Natural killer cell (primary cell): ENCODE results near the gene HK3. TPM values are rescaled to one million over a fixed set of nuclear protein-coding genes. Genes with fewer than 3 reads are reported as not detected.

Experiments
- ATAC-seq, 3 donors: fragments of 150-1000 bp in 2 of 3; fragments of 200-7000 bp in 1 of 3; cut with Tn5 transposase; 1 replicate in 1 of 3; 2 replicates in 2 of 3; pipeline ENCODE4 v1.10.0; 2021; ENCODE audit warnings: mild to moderate bottlenecking in 2 of 3, moderate library complexity in 2 of 3
- DNase-seq, 2 donors: peaks; one replicate each; pipeline versions ENCODE4 v3.0.0 to v3.0.0-alpha.2; 2013 to 2021; ENCODE audit warnings: mixed read lengths in 1 of 2
- H3K27ac ChIP-seq: one replicate; pipeline ENCODE4 v1.5.1; 2013; ENCODE audit warnings: mild to moderate bottlenecking, low read length
- H3K27me3 ChIP-seq: one replicate; pipeline ENCODE4 v1.6.1; 2013; ENCODE audit warnings: low read length; ENCODE audit not compliant: control insufficient read depth, insufficient read depth
- H3K36me3 ChIP-seq: one replicate; pipeline ENCODE4 v1.6.1; 2013; ENCODE audit warnings: low read length; ENCODE audit not compliant: control insufficient read depth, insufficient read depth
- H3K4me1 ChIP-seq: one replicate; pipeline ENCODE4 v1.6.1; 2013; ENCODE audit warnings: low read length; ENCODE audit not compliant: control insufficient read depth, insufficient read depth
- H3K4me3 ChIP-seq: one replicate; pipeline ENCODE4 v1.5.1; 2013; ENCODE audit warnings: low read length
- H3K9me3 ChIP-seq: one replicate; pipeline ENCODE4 v1.6.1; 2013; ENCODE audit warnings: low read length; ENCODE audit not compliant: control insufficient read depth, insufficient read depth
- H3K27ac Mint-ChIP-seq, 2 donors: one replicate each; pipeline ENCODE4 v1.8.0; 2022; ENCODE audit warnings: mild to moderate bottlenecking in 2 of 2, mixed read lengths in 2 of 2, moderate library complexity in 1 of 2
- H3K27me3 Mint-ChIP-seq, 2 donors: one replicate each; pipeline ENCODE4 v1.8.0; 2022; ENCODE audit warnings: low read depth in 2 of 2, mixed read lengths in 2 of 2
- H3K36me3 Mint-ChIP-seq: one replicate; pipeline ENCODE4 v1.8.0; 2022; ENCODE audit warnings: mixed read lengths
- H3K4me1 Mint-ChIP-seq, 2 donors: one replicate each; pipeline ENCODE4 v1.8.0; 2022; ENCODE audit warnings: mixed read lengths in 2 of 2
- H3K4me3 Mint-ChIP-seq: one replicate; pipeline ENCODE4 v1.8.0; 2022; ENCODE audit warnings: mild to moderate bottlenecking, moderate library complexity, mixed read lengths
- H3K9me3 Mint-ChIP-seq, 2 donors: one replicate each; pipeline ENCODE4 v1.8.0; 2022; ENCODE audit warnings: mixed read lengths in 2 of 2
- CTCF ChIP-seq: fragments of 200-600 bp; IDR thresholded peaks from one replicate; pipeline ENCODE4 v1.8.0; 2022; ENCODE audit warnings: antibody characterized with exemption
- WGBS: methylation state at CpG from one replicate; pipeline ENCODE4 v1.1.7; 2013; ENCODE audit warnings: missing lambda C conversion rate; ENCODE audit not compliant: insufficient coverage; 5-methylcytosine and 5-hydroxymethylcytosine counted together
- intact Hi-C: fragments of 100-400 bp; cut with micrococcal nuclease; formaldehyde crosslinking; loops from one replicate; pipeline ENCODE4 v1.14.2; 2022
- total RNA-seq, 4 donors: library from RNA; stranded (reverse); fragments of 120-200 nt in 1 of 4; gene quantifications; one replicate each; pipeline versions ENCODE4 v1.2.3 to v1.2.4, GENCODE V29; 2013 to 2022

HK3 gene
- total RNA-seq, 3 donors from 2014 or later (not counting 1 experiment from before 2014, with no cell fraction given): 6.6 to 56.1 (median 26.2) TPM

GRCh38 chr5:176906126-176906525 is 7.0 kb upstream of the HK3 start:
- Histone ChIP-seq H3K27me3 (no peaks in the 10 kb centered on the region), H3K36me3 (peaks cover 75% of the 10 kb centered on the region), H3K27ac (no peak overlapping the region), H3K4me1 (no peaks in the 10 kb centered on the region), H3K9me3 (no peaks in the 10 kb centered on the region), H3K4me3 (no peak overlapping the region)
- no peak for ATAC-seq
- H3K4me1 Mint-ChIP-seq: peaks cover 0 to 4% of the 10 kb centered on the region in 2 donors
- H3K36me3 Mint-ChIP-seq: peaks cover 62% of the 10 kb centered on the region
- 100% methylated on average over 1 of the region's 1 CpG for WGBS
- TF ChIP-seq CTCF: no peak
- no peak overlapping the region for H3K4me3 Mint-ChIP-seq
- DNase-seq: no peak
- H3K27ac Mint-ChIP-seq: no peak overlapping the region
- intact Hi-C loops: no loop called here
- no peaks in the 10 kb centered on the region for H3K27me3 Mint-ChIP-seq
- no peaks in the 10 kb centered on the region for H3K9me3 Mint-ChIP-seq

GRCh38 chr5:176904276-176904675 is 5.1 kb upstream of the HK3 start:
- H3K27ac Mint-ChIP-seq: peak overlapping the region in 1 of 2 donors; percentile 17
- Histone ChIP-seq H3K27me3 (no peaks in the 10 kb centered on the region), H3K27ac (no peak overlapping the region), H3K4me1 (peaks cover 14% of the 10 kb centered on the region), H3K9me3 (no peaks in the 10 kb centered on the region), H3K36me3 (peaks cover 65% of the 10 kb centered on the region), H3K4me3 (no peak overlapping the region)
- intact Hi-C loops: no loop called here
- peaks cover 54% of the 10 kb centered on the region for H3K36me3 Mint-ChIP-seq
- no peak for TF ChIP-seq CTCF
- DNase-seq (no peak), ATAC-seq (no peak)
- H3K4me3 Mint-ChIP-seq: no peak overlapping the region
- 98% methylated on average over 3 of the region's 3 CpGs for WGBS
- H3K4me1 Mint-ChIP-seq: peaks cover 7 to 11% of the 10 kb centered on the region in 2 donors
- no peaks in the 10 kb centered on the region for H3K9me3 Mint-ChIP-seq
- H3K27me3 Mint-ChIP-seq: no peaks in the 10 kb centered on the region

DNA sequence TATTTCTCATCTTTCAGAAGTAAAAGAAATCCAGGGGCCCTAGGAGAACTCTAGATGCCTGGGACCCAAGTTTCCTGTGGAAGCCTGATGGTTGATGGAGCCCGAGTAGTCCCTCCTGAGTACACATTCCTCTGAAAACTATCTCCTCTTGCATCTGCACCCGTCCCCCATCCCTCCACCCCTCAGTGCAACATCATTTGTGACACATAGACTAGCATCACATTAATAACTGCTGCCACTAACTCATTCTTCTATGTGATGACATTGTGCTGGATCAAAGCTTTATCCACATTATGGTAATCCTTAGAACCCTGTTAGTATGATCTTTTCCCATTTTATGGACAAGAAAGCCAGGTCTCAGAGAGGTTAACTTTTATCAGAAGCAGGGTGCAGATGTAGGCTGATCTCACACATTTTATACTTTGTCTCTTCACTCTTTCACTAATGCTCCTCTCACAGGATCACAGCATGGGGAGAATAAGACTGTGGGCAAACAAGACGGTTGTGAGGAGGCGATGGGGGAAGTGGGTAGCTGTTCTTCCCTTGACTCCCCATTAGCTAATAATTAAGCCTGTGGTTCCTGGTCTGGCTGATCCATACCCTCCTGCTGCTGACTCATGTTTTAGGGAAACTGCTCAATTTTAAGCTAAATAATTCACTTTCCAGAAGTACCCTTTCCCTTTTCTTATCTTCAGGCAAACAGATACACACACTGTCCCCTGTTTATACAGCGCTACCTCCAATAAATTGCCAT is 3.9 kb upstream of the HK3 start:
- peaks cover 46% of the 10 kb centered on the region for H3K36me3 Mint-ChIP-seq

More for the DNA sequence above, 3.9 kb upstream of the HK3 start:
- H3K27me3 ChIP-seq: no peaks in the 10 kb centered on the region
- ATAC-seq (no peak), DNase-seq (no peak)
- no peak overlapping the region for H3K27ac ChIP-seq
- peaks cover 14 to 19% of the 10 kb centered on the region in 2 donors for H3K4me1 Mint-ChIP-seq
- H3K27me3 Mint-ChIP-seq: no peaks in the 10 kb centered on the region
- H3K4me1 ChIP-seq: peaks cover 19% of the 10 kb centered on the region
- no peak overlapping the region for H3K4me3 ChIP-seq
- no peaks in the 10 kb centered on the region for H3K9me3 ChIP-seq
- 100% methylated on average over 4 of the region's 5 CpGs for WGBS
- peaks cover 55% of the 10 kb centered on the region for H3K36me3 ChIP-seq
- no peak for TF ChIP-seq CTCF
- H3K9me3 Mint-ChIP-seq: no peaks in the 10 kb centered on the region
- intact Hi-C loops: no loop called here
- no peak overlapping the region for H3K27ac Mint-ChIP-seq
- H3K4me3 Mint-ChIP-seq: no peak overlapping the region
